ENCODE data around the gene ARID1B.

DNA sequence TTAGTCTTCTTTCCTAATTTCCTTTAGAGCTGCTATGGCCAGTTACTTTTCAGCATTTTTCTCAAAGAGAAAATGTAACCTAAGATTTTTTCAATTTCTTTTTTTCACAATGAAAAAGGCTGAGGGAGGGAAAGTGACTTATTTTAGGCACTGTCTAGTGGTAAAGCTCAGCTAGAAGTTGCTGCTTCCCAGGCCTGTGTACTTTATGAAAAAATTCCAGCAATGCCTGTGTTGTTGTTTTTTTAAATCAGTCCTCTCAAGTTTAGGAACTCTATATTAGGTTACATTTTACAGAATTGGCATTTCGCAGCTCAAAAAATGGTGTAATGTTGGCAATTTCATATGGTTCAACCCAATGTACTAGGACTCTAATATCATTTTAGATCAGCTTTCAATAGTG, 269.6 kb downstream of the ARID1B start:
- no peak for TF ChIP-seq CTCF (conservative IDR thresholded peaks at IDR 0.05; ENCODE audit: low read length)
- no peak for TF ChIP-seq EZH2phosphoT487 (IDR thresholded peaks at IDR 0.05; ENCODE audit: borderline replicate concordance, low read depth, low read length)

Data from OCI-LY7 (cell line).